ENCODE data around the gene SULT1A2. TPM values are rescaled to one million over a fixed set of nuclear protein-coding genes. Genes with fewer than 3 reads are reported as not detected.

The SULT1A2 gene
- polyA plus RNA-seq, 1 donor (not counting 4 experiments of a cell fraction or from before 2014, with no cell fraction given) = not detected

DNA sequence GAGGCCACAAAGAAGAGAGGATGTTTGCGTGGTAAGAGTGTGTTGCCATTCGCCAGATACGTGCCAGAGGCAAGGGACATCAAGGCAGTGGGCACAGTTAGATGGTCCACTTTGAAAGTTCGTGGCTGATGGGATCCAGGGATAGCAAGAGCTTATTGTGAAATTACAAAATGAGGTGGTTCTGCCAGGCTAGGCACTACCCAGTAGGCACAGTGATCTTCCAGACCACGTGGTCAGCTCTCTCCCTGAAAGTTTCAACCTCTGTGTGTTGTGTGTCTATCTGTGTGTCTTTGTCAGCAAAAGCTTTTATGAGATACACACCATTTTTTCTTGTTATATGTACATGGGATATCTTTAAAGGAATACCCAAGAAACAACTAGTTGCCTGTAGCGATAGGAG, 33.6 kb downstream of the SULT1A2 start:
- H2AFZ ChIP-seq (ENCODE audit: control insufficient read depth, low read length) = no peak overlapping the region
- no peak overlapping the region for H3K4me3 ChIP-seq (ENCODE audit: control insufficient read depth in 2 of 3, extremely low read depth in 1 of 3, insufficient read depth in 2 of 3, low read depth in 1 of 3, low read length in 3 of 3)
- DNase-seq (ENCODE audit: low read depth, low spot score) (no peak), FAIRE-seq (no peak)
- peaks cover 4% of the 10 kb centered on the region for H3K9me3 ChIP-seq (ENCODE audit: control insufficient read depth, low read depth, low read length)
- H3K27ac ChIP-seq (ENCODE audit: control insufficient read depth, insufficient read depth, low read length) = no peak overlapping the region
- H3K9ac ChIP-seq (ENCODE audit: control insufficient read depth, extremely low read depth, insufficient read depth, low read length) = no peak overlapping the region
- dilution Hi-C loops (cut with MboI; ENCODE audit: extremely low pct_ligation_motif_present, low sequenced_read_pairs) = no loop called here
- no peaks in the 10 kb centered on the region for H3K9me1 ChIP-seq (ENCODE audit: control insufficient read depth, extremely low read depth, insufficient read depth, low read length)
- no peak overlapping the region for H3K4me2 ChIP-seq (ENCODE audit: control insufficient read depth, extremely low read depth, insufficient read depth, low read depth, low read length)
- no peaks in the 10 kb centered on the region for H4K20me1 ChIP-seq (ENCODE audit: control insufficient read depth, extremely low read depth, insufficient read depth, low read length)
- no peaks in the 10 kb centered on the region for H3K27me3 ChIP-seq (ENCODE audit: control insufficient read depth, extremely low read depth, insufficient read depth, low read length)
- TF ChIP-seq EZH2 (IDR thresholded peaks at IDR 0.05; ENCODE audit: low read length) = no peak
- TF ChIP-seq, protein P1, sequence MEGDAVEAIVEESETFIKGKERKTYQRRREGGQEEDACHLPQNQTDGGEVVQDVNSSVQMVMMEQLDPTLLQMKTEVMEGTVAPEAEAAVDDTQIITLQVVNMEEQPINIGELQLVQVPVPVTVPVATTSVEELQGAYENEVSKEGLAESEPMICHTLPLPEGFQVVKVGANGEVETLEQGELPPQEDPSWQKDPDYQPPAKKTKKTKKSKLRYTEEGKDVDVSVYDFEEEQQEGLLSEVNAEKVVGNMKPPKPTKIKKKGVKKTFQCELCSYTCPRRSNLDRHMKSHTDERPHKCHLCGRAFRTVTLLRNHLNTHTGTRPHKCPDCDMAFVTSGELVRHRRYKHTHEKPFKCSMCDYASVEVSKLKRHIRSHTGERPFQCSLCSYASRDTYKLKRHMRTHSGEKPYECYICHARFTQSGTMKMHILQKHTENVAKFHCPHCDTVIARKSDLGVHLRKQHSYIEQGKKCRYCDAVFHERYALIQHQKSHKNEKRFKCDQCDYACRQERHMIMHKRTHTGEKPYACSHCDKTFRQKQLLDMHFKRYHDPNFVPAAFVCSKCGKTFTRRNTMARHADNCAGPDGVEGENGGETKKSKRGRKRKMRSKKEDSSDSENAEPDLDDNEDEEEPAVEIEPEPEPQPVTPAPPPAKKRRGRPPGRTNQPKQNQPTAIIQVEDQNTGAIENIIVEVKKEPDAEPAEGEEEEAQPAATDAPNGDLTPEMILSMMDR (optimal IDR thresholded peaks at IDR 0.05 in 1 of 3, IDR thresholded peaks at IDR 0.05 in 1 of 3, conservative IDR thresholded peaks at IDR 0.05 in 1 of 3; ENCODE audit: extremely low read depth in 1 of 3, insufficient read depth in 2 of 3, low read length in 3 of 3) = no peak
- H3K4me1 ChIP-seq (ENCODE audit: control insufficient read depth, extremely low read depth, insufficient read depth, low read length) = no peaks in the 10 kb centered on the region
- H3K79me2 ChIP-seq (ENCODE audit: control insufficient read depth, insufficient read depth, low read length) = peaks cover 11% of the 10 kb centered on the region
- peaks cover 0 to 5% of the 10 kb centered on the region in 2 experiments for H3K36me3 ChIP-seq (ENCODE audit: control insufficient read depth in 2 of 2, extremely low read depth in 1 of 2, insufficient read depth in 2 of 2, low read length in 2 of 2)

DNA sequence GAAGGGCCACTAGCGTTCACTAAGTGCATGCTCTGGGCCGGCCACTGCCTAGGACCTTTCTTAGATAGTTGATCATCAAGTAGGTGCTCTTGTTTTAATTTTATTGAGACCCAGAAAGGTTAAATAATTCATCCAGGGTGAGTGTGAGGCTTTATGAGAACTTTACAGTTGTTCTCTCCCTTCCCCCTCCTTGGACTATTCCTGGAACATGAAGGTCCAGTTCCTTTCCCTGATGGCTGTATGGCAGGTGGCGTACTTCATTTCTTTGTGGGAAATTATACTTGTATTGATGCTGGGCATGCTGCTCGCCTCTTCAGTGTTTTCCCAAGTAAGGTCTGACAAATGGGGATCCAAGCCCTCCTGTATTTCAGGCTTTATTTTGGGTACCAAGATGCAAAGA, 34.7 kb downstream of the SULT1A2 start:
- Histone ChIP-seq H3K4me3 (ENCODE audit: control insufficient read depth in 2 of 3, extremely low read depth in 1 of 3, insufficient read depth in 2 of 3, low read depth in 1 of 3, low read length in 3 of 3) (no peak overlapping the region), H3K9me3 (ENCODE audit: control insufficient read depth, low read depth, low read length) (peaks cover 1% of the 10 kb centered on the region), H3K4me2 (ENCODE audit: control insufficient read depth, extremely low read depth, insufficient read depth, low read depth, low read length) (no peak overlapping the region), H3K4me1 (ENCODE audit: control insufficient read depth, extremely low read depth, insufficient read depth, low read length) (no peaks in the 10 kb centered on the region), H4K20me1 (ENCODE audit: control insufficient read depth, extremely low read depth, insufficient read depth, low read length) (no peaks in the 10 kb centered on the region), H3K36me3 (ENCODE audit: control insufficient read depth in 2 of 2, extremely low read depth in 1 of 2, insufficient read depth in 2 of 2, low read length in 2 of 2) (peaks cover 0 to 5% of the 10 kb centered on the region in 2 experiments), H3K9me1 (ENCODE audit: control insufficient read depth, extremely low read depth, insufficient read depth, low read length) (no peaks in the 10 kb centered on the region), H3K9ac (ENCODE audit: control insufficient read depth, extremely low read depth, insufficient read depth, low read length) (no peak overlapping the region), H2AFZ (ENCODE audit: control insufficient read depth, low read length) (no peak overlapping the region), H3K27ac (ENCODE audit: control insufficient read depth, insufficient read depth, low read length) (no peak overlapping the region), H3K27me3 (ENCODE audit: control insufficient read depth, extremely low read depth, insufficient read depth, low read length) (no peaks in the 10 kb centered on the region), H3K79me2 (ENCODE audit: control insufficient read depth, insufficient read depth, low read length) (peaks cover 11% of the 10 kb centered on the region)
- TF ChIP-seq EZH2 (IDR thresholded peaks at IDR 0.05; ENCODE audit: low read length) = no peak
- TF ChIP-seq, protein P1 (optimal IDR thresholded peaks at IDR 0.05 in 1 of 3, IDR thresholded peaks at IDR 0.05 in 1 of 3, conservative IDR thresholded peaks at IDR 0.05 in 1 of 3; ENCODE audit: extremely low read depth in 1 of 3, insufficient read depth in 2 of 3, low read length in 3 of 3) = no peak
- DNase-seq (ENCODE audit: low read depth, low spot score) (no peak), FAIRE-seq (no peak)
- dilution Hi-C loops (cut with MboI; ENCODE audit: extremely low pct_ligation_motif_present, low sequenced_read_pairs) = no loop called here

Measured in keratinocyte (primary cell).